ENCODE measurements around the gene PLXDC2. TPM values are rescaled to one million over a fixed set of nuclear protein-coding genes. Genes with fewer than 3 reads are reported as not detected.

PLXDC2 gene
- total RNA-seq, 2 donors from 2014 or later = 19.5 to 26.4 TPM

DNA sequence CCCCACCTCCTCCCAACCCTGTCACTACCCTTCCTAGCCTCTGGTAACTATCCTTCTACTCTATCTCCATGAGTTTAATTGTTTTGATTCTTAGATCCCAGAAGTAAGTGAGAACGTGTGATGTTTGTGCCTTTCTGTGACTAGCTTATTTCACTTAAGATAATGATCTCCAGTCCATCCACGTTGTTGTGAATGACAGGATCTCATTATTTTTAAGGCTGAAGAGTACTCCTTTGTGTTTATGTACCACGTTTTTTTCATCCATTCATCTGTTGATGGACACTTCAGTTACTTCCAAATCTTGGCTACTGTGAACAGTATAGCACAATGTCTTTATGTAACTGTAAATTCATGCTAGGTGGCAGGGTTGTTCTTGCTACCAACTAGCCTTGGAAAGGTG lies 461.6 kb downstream of the PLXDC2 start:
- Mint-ChIP-seq H3K9me3 (no peaks in the 10 kb centered on the region), H3K4me3 (no peak overlapping the region), H3K27me3 (ENCODE audit: insufficient read depth) (no peaks in the 10 kb centered on the region), H3K36me3 (ENCODE audit: low read depth) (no peaks in the 10 kb centered on the region), H3K27ac (no peak overlapping the region), H3K4me1 (no peaks in the 10 kb centered on the region)
- Histone ChIP-seq H3K4me1 (ENCODE audit: control insufficient read depth, insufficient read depth, low read length) (no peaks in the 10 kb centered on the region), H3K27ac (ENCODE audit: low read depth, low read length) (no peak overlapping the region), H3K9me3 (ENCODE audit: control insufficient read depth, low read length) (no peaks in the 10 kb centered on the region), H3K36me3 (ENCODE audit: control insufficient read depth, insufficient read depth, low read length) (no peaks in the 10 kb centered on the region), H3K4me3 (ENCODE audit: low read length) (no peak overlapping the region), H3K9ac (ENCODE audit: extremely low read depth, low read length, poor library complexity, severe bottlenecking) (no peak overlapping the region), H3K27me3 (ENCODE audit: control insufficient read depth, insufficient read depth, low read length, poor library complexity, severe bottlenecking) (no peaks in the 10 kb centered on the region)
- WGBS, 2 experiments (ENCODE audit: insufficient coverage in 1 of 2, insufficient read length in 1 of 2) = 90 to 100% methylated on average over 1 to 3 of the region's 3 CpGs
- TF ChIP-seq, protein P1, sequence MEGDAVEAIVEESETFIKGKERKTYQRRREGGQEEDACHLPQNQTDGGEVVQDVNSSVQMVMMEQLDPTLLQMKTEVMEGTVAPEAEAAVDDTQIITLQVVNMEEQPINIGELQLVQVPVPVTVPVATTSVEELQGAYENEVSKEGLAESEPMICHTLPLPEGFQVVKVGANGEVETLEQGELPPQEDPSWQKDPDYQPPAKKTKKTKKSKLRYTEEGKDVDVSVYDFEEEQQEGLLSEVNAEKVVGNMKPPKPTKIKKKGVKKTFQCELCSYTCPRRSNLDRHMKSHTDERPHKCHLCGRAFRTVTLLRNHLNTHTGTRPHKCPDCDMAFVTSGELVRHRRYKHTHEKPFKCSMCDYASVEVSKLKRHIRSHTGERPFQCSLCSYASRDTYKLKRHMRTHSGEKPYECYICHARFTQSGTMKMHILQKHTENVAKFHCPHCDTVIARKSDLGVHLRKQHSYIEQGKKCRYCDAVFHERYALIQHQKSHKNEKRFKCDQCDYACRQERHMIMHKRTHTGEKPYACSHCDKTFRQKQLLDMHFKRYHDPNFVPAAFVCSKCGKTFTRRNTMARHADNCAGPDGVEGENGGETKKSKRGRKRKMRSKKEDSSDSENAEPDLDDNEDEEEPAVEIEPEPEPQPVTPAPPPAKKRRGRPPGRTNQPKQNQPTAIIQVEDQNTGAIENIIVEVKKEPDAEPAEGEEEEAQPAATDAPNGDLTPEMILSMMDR (conservative IDR thresholded peaks at IDR 0.05) = no peak
- no peak for DNase-seq

DNA sequence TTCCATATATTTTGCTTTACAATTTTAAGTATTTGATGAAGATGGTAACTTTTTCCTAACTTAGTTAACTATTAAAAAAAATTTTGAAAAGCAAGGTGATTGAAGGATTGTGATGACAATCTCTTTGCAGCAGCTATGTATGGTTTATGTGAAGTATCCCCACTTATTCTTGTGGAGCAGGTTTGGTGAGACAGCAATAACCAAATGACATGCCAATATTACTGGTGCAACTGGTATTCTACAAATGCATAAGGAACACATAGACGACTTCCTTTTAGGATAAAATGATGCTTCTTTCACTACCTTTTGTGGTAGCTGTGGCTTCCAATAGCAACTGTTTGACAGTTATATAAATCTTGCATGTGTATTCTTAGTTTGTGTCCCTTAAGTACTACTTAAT lies 465.3 kb downstream of the PLXDC2 start:
- no peak overlapping the region for H3K9ac ChIP-seq (ENCODE audit: extremely low read depth, low read length, poor library complexity, severe bottlenecking)
- H3K4me3 ChIP-seq (ENCODE audit: low read length) = no peak overlapping the region
- Mint-ChIP-seq H3K36me3 (ENCODE audit: low read depth) (no peaks in the 10 kb centered on the region), H3K27ac (no peak overlapping the region), H3K27me3 (ENCODE audit: insufficient read depth) (no peaks in the 10 kb centered on the region), H3K9me3 (no peaks in the 10 kb centered on the region), H3K4me1 (no peaks in the 10 kb centered on the region), H3K4me3 (no peak overlapping the region)
- no peak for DNase-seq
- TF ChIP-seq, protein P1 (conservative IDR thresholded peaks at IDR 0.05) = no peak
- no peaks in the 10 kb centered on the region for H3K27me3 ChIP-seq (ENCODE audit: control insufficient read depth, insufficient read depth, low read length, poor library complexity, severe bottlenecking)
- WGBS, 2 experiments (ENCODE audit: insufficient coverage in 1 of 2, insufficient read length in 1 of 2) = 82 to 100% methylated on average over 1 of the region's 1 CpG
- no peaks in the 10 kb centered on the region for H3K4me1 ChIP-seq (ENCODE audit: control insufficient read depth, insufficient read depth, low read length)
- no peak overlapping the region for H3K27ac ChIP-seq (ENCODE audit: low read depth, low read length)
- H3K36me3 ChIP-seq (ENCODE audit: control insufficient read depth, insufficient read depth, low read length) = no peaks in the 10 kb centered on the region
- no peaks in the 10 kb centered on the region for H3K9me3 ChIP-seq (ENCODE audit: control insufficient read depth, low read length)

DNA sequence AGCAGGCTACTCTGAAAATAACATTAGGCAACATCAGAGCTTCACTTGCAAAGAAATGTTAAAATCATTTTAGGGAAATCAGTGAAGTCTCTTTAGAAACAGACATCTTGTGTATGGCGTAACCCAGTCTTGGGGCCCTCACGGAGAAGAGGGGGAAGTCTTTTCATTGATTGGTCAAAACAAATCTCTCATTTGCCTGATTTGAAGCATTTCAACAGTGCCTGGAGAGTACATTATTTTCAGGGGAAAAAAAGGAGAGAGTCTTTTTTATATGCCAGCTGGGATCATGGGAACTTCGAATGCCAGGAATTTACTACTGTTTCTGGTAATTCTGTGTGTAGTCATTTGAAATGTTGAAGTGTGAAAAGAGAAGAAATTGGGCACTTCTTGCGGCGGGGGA lies 471.4 kb downstream of the PLXDC2 start:
- Mint-ChIP-seq H3K27me3 (ENCODE audit: insufficient read depth) (no peaks in the 10 kb centered on the region), H3K4me3 (no peak overlapping the region), H3K27ac (no peak overlapping the region), H3K4me1 (no peaks in the 10 kb centered on the region), H3K9me3 (peaks cover 7% of the 10 kb centered on the region), H3K36me3 (ENCODE audit: low read depth) (peaks cover 2% of the 10 kb centered on the region)
- DNase-seq = no peak
- no peaks in the 10 kb centered on the region for H3K27me3 ChIP-seq (ENCODE audit: control insufficient read depth, insufficient read depth, low read length, poor library complexity, severe bottlenecking)
- H3K4me1 ChIP-seq (ENCODE audit: control insufficient read depth, insufficient read depth, low read length) = no peaks in the 10 kb centered on the region
- TF ChIP-seq, protein P1 (conservative IDR thresholded peaks at IDR 0.05) = no peak
- no peaks in the 10 kb centered on the region for H3K9me3 ChIP-seq (ENCODE audit: control insufficient read depth, low read length)
- H3K9ac ChIP-seq (ENCODE audit: extremely low read depth, low read length, poor library complexity, severe bottlenecking) = no peak overlapping the region
- no peak overlapping the region for H3K27ac ChIP-seq (ENCODE audit: low read depth, low read length)
- H3K4me3 ChIP-seq (ENCODE audit: low read length) = no peak overlapping the region
- whole genome bisulfite sequencing, 2 experiments (ENCODE audit: insufficient coverage in 1 of 2, insufficient read length in 1 of 2) = 94 to 100% methylated on average over 2 to 5 of the region's 5 CpGs
- H3K36me3 ChIP-seq (ENCODE audit: control insufficient read depth, insufficient read depth, low read length) = no peaks in the 10 kb centered on the region
